Mammary epithelial cell (primary cell): Measurements from ENCODE around the gene LUZP2.

Experiments used
- EZH2 ChIP-seq: IDR thresholded peaks from 2 replicates; pipeline ENCODE4 v1.6.1; 2012; ENCODE audit warnings: low read length, inconsistent platforms, borderline replicate concordance
- TF ChIP-seq, protein P1 (sequence below), 2 donors: IDR thresholded peaks in 1 of 2; conservative IDR thresholded peaks in 1 of 2; 2 replicates each; pipeline ENCODE4 v1.5.1; 2011 to 2012; ENCODE audit warnings: inconsistent platforms in 2 of 2, low read length in 2 of 2, mild to moderate bottlenecking in 2 of 2, control low read depth in 1 of 2, low read depth in 1 of 2; ENCODE audit not compliant: insufficient read depth in 1 of 2; ENCODE audit errors: extremely low read depth in 1 of 2

DNA sequence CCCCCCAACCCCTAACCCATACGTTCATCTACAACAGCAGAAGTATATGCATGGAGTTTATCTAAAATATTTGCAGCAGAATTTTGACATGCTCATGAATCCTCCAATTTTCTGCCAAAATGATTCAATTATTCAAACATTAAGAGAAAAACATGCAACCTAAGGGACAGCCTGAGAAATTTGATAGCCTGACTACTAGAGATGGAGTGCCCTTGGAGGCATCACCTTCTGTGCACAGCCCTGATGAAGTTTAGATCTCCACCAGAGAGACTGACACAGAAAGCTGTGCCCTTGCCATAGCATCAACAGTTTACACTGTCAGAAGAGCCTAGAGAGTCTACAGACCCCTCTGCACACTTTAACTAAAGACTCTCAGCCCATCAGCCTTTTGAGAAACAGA is 217.7 kb downstream of the LUZP2 start:
- TF ChIP-seq, protein P1, sequence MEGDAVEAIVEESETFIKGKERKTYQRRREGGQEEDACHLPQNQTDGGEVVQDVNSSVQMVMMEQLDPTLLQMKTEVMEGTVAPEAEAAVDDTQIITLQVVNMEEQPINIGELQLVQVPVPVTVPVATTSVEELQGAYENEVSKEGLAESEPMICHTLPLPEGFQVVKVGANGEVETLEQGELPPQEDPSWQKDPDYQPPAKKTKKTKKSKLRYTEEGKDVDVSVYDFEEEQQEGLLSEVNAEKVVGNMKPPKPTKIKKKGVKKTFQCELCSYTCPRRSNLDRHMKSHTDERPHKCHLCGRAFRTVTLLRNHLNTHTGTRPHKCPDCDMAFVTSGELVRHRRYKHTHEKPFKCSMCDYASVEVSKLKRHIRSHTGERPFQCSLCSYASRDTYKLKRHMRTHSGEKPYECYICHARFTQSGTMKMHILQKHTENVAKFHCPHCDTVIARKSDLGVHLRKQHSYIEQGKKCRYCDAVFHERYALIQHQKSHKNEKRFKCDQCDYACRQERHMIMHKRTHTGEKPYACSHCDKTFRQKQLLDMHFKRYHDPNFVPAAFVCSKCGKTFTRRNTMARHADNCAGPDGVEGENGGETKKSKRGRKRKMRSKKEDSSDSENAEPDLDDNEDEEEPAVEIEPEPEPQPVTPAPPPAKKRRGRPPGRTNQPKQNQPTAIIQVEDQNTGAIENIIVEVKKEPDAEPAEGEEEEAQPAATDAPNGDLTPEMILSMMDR (conservative IDR thresholded peaks at IDR 0.05 in 1 of 2, IDR thresholded peaks at IDR 0.05 in 1 of 2; ENCODE audit: extremely low read depth in 1 of 2, insufficient read depth in 1 of 2, low read depth in 1 of 2, low read length in 2 of 2): no peak
- TF ChIP-seq EZH2: no peak
